Stimulated activated CD8-positive, alpha-beta memory T cell treated with anti-CD3 and anti-CD28 coated beads, Interleukin-4, amount 100 ng/mL, for 24 hours (primary cell): ENCODE results near the gene MTFR1L.

Source experiments
- DNase-seq: peaks from one replicate; pipeline ENCODE4 v3.0.0-alpha.2; 2020; ENCODE audit warnings: low read depth

MTFR1L gene

DNA sequence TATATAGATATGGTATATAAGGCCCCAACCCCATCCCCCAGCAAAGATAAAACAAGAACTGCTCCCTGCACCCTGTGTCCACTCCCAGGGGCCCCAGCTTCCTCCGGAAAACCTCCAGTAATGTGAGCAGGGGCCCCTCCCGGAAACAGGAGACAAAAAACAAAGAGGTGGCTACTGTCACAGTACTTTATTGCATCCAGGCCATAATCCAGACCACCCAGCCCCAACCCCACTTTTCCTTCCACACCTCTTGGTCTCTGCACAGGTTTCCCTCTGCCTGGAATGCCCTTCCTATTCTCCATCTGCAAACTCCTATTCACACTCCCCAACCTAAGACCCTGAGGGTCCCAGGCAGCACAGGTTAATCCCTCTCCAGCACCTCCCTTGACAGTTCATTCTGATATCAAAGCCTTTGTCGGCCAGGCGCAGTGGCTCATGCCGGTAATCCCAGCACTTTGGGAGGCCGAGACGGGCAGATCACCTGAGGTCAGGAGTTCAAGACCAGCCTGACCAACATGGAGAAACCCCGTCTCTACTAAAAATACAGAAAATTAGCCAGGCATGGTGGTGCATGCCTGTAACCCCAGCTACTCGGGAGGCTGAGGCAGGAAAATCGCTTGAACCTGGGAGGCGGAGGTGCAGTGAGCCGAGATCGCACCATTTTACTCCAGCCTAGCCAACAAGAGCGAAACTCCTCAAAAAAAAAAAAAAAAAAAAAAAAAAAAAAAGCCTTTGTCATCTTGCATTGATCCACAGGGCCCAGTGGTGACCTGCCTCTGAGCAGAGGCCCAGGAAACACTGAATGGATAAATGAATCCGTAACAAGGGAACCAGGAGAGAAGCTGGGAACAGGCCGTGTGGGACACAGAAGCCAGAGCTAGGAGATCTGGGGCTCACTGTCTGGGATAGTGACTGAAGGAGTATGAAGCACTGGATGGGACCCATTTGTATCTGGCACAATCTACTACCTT is 41.8 kb downstream of the MTFR1L start:
- DNase-seq = no peak

DNA sequence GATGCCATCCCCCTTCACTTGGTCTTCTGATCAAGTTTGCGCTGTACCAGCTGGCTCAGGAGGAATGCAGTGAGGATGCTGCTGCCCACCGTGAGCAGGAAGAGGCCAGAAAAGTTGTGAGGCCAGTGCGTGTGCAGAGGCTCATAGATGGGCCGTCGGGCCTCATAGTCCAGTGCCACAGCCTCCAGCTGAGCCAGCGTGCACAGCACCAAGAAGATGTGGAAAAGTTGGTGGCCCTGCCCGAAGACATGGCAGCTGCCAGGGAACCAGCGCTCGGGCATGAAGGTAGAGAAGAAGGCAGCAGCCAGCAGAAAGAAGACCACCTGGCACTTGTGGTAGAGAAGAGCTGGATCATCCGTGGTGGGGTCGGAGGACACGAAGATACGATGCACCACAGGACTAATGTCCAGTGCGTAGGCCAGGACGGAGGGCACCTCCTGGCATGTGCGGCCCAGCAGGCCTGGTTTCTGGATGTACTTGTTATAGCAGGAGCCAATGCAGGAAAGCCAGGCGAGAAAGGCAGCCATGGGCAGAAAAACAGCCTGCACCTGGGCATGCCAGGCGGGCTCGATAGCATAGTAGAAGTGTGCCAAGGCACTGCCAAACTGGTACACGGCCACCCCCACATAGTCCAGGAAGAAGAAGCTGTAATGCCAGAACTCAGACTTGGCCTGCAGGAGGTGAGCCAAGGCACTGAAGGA is 43.2 kb downstream of the MTFR1L start:
- no peak for DNase-seq

DNA sequence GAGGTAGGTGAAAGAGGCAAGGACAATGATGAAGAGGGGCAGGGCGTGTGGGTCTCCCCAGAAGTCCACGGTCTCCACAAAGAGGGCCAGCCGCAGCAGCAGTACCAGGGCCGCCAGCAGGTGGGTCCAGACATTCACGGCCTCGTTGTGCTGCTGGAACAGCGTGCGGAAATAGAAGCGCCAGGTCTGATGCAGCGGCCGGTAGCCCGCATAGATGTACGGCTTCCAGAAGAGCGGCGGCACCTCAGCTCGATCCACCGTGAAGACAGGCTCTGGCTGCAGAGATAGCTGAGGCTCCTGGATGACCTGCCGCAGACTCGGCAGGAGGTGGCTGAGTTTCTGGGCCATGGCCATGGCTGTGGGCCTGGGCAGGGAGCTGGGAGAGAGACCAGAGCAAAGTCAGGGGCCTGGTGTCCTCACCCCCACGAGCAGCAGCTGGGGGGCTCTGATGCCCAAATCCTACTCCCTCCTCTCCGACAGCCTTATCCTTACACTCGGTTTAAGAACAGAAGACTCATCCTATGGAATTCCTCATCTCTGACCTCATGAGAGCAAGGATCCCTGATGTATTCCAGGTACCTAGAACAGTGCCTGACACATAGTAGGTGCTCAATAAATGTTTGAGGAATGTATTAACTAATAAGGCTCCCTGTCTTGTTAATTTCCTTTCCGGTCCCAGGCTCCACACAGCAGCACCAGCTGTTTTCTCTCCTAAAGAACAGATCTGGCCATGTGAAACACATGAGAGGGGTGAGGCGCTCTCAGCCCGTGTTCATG is 43.9 kb downstream of the MTFR1L start:
- no peak for DNase-seq

DNA sequence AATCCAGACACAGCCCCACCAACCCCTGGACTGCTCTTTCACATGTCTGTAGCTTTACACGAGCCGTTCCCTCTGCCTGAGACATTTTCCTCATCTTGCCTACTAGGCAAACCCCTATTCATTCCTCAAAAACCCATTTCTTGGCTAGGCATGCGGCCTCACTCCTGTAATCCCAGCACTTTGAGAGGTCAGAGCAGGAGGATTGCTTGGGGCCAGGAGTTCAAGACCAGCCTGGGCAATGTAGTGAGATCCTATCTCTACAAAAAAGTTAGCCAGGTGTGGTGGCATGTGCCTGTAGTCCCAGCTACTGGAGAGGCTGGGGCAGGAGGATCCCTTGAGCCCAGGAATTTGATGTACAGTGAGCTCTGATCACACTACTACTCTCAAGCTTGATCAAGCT is 44.7 kb downstream of the MTFR1L start:
- DNase-seq = no peak

DNA sequence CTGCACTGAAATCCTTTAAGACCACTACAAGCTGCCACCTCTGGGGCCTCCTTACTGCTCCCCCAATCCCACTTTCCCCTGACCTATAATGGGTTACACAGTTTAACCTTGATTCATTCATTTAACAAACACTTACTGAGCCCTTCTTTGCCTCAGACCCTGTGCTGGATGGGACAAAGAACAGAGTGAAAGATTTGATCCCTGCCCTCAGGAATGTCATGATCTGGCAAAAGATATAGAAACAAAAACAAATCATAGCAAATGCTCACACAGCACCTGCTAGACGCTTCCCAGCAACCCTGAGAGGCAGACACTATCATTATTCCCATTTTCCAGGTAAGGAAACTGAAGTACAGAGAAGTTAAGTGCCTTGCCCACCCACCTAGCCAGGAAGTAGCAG is 46.5 kb downstream of the MTFR1L start:
- no peak for DNase-seq

DNA sequence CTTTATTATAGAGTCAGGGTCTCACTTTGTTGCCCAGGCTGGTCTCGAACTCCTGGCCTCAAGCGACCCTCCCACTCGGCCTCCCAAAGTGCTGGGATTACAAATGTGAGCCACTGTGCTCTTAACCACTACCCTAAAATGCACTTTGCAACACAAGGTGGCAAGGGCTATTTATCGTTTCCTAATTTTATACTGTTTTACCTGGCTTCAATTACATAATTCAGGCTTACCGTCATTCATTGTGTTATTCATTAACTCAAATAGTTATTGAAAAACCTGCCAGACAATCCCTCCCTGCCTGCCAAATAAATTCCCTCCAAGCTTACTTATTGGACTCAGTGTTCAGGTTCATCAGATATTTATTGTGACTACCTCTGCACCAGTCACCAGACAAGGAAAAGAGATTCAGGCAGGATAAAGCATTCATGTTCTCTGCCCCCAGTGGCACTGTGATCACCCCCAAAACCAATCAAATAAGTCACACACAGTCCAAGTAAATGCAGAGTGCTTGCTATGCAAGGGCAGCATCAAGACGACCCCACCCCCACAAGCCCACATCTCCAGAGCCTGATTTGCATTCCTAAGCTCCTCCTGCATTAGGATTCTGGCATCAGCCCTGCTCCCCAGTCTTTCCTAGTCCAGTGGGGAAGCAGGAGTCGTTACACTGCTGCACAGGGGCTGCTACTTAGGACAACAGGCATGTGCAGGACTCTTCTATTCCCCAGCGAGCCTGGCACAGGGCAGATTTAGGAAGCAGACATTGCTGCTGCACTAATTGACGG is 47.6 kb downstream of the MTFR1L start:
- DNase-seq = no peak

DNA sequence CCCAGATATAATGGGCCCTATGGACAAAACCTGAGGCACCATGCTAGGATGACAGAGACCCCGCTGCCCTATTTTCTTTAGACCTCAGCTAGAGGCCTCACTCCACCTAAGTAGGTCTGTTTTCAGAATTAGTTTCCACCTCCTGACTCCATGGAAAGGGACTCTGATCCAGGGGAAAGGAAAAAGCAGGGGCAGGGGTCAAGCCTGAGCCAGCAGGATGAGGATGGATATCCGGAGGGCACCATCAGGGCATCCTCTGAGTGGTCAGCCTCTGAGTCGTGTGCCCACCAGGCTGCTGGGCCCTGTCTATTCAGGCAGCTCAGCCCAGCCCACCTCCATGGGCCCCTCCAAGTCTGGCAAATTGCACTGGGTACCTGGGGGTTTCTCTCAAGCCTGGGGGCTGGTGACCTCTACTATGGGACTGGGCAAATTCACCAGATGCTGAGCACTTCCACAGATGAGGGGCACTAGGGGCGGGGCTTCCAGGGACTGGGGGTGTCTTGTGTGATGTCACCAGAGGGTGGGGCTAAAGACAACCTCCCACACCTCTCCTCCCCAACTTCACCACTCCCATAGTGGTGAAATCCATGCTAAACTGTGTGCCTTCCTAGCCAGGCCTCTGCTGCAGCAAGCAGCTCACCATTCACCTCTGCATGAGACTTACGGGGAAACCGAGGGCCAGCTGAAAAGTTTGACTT is 50.3 kb downstream of the MTFR1L start:
- DNase-seq = no peak

DNA sequence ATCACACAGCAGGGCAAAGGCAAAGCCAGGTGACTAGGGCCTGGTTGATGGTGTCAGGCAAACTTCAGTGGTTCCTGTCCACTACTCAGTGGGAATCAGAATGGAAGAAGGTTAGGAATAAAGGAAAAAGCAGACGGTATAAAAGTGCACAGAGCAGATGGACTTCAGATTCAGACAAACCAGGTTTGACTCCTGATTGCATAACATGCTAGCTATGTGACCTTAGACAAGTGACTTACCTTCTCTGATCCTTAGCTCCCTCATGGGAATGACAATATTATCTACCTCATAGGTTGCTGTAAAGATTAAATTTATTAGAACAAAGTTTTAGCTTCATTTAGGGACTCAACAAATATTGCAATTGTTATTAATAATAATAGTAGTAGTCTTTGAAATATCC is 50.9 kb downstream of the MTFR1L start:
- DNase-seq = no peak

DNA sequence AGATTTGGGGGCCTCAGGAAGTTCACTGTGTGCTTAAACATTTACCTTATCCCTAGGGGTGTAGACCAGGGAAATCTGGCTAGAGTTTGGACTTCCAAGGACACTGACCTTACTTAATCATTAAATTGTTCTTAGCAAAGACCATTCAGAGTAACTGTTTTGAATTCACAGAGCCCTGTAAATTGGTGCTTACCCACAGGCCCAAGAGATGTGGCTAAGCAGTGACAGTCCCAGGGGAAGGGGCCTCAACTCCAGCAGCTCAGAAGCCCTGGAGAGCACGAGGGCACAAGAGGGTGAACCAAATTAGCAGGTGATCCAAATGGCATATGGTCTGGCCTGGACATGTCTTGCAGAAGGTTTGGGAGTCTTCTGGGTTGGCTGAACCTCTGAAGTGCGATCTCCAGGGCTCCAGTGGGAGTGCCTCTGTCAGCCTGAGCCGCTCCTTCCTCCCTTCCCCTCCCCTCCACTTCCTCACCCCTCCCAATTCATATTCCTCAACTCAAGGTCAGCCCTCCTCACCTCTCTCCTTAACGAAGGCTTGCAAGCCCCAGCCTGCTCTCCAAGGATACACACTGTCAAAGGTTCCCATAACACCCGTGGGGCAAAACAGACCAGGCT is 51.4 kb downstream of the MTFR1L start:
- no peak for DNase-seq

DNA sequence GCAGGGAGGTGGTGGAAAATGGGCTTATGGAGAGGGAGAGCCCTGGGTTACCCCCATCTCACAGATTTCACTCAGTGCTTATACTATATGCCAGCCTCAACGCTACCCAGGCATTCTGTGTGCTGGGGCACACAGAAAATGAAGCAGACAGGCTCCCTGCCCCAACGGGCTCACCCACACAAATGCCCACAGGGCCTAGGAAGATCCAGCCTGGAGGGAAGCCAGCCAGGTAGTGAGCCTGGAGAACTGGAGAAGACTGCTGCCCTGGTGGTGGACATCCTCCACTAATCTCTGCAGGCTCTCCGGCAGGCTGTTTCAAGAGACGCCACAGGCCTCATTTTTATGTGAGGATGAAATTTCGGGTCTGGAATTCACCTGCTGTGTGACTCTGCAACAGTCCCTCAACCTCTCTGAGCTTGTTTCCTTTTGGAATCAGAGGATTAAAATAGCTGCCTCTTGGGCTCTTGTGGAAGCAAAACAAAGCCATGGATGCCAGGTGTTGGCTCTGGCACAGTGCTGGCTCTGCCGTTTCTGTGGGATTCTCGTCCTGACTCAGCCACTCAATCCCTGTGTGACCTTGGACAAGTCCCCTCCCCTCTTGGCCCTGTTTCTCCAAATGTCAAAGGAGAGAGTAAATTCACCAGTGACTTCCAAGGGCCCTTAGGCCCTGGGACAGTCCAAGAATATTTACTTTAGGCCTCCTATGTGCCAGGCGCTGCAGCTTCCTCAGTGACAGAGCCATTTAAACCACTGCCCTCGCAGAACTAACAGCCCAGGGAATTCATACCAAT is 52.1 kb downstream of the MTFR1L start:
- no peak for DNase-seq

DNA sequence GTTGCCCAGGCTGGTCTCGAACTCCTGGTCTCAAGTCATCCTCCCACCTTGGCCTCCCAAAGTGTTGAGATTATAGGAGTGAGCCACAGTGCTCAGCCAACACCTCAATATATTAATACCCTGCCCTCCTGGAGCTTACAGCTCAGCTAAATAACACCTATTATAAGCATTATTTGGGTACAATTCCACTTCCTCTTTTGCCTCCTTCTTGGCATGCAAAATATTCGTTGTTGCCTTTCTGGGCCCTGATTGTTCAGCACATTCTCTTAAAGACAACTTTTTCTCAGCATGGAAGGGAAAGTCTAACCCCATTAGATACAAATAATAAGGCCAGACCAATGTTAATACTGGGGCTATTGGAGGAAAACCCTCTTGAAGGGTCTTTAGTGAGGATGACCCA is 53.0 kb downstream of the MTFR1L start:
- DNase-seq = no peak

DNA sequence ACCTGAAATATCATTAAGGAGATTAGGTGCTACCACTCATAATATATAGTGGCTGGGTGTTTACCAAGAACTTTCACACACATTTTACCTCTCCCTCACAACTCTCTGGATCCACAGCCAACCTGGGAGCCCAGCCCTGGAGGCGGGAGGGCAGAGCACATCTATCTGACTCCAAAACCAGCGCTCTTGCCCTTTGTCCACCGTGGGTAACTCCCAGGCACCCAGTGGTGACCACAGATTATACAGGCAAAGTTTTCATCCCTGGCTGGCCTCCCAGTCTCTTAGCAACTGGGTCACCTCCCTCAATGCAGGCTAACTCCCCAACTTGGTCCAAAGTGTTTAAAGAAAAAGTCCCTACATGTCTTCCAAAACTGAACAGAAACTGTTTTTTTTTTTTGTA is 53.4 kb downstream of the MTFR1L start:
- no peak for DNase-seq

DNA sequence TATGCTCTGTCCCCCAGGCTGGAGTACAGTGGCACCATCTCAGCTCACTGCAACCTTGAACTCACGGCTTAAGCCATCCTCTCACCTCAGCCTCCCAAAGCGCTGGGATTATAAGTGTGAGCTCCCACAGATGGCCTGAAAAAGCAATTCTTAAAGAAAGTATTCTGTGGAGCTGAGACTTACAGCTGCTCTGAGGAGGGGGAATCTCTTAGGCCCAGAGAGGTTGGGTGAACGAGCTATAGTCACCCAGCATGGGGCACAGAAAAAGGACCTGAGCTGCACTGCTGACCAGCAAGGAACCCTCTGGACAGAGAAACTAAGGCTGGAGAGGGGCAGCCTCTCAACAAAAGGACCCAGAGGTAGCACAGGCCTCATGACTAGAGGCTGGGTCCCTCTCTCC is 54.5 kb downstream of the MTFR1L start:
- DNase-seq = no peak

DNA sequence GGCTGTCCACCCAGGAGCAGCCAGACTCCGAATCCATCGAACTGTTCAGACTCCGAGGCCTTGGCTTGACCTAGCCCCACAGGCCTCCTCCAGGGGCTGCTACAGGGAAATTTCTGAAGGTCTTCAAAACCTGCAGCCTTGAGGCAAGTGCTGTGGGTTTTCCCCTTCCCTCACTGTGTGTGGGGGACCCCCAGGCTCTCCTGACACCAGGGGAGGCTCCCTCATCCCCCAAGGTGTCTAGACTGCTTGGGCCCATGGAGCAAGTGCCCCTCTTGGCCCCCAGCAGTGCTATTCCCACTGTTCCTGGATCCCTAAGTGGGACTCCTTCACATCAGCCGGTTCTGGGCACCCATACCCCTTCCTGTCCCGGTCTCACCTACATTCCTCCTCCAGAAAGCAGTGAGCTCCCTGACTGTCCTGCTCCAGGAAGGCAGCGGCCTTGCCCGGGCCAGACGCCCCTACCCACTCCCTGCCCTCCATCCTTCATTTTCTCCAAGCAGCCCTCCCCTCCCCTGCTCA is 54.9 kb downstream of the MTFR1L start:
- no peak for DNase-seq

DNA sequence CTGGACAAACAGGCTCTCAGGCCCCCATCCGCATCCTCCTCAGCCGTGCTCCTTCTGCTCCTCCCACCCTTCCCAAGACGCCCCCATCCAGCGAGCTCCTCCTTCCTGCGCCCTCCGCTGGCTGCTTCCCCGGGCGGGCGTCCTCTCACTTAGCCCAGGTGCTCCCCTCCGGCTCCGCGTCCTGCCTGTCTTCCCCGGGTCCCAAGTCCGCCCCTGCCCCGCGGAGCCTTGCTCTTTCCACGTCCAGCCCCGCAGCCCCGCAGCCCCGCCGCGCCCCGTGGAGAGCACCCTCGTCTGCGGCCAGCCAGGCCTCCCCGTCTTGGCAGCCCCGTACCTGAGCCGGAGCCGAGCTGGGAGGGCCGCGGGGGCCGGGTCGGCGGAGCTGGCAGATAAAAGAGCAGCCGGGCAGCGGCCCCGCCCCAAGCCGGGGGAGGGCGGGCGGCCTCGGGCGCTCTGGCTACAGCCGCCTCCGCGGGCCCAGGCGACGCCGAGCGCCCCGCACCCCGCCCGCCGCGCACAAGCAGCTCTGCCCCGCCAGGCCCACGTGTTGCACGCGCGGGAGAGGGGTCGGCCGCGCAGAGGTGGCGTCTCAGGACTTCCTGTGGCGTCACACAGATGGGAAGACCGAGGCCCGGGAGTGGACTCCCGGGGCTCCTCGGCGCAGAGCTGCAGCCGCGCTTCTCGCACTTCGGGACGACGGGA is 55.6 kb downstream of the MTFR1L start, which contains the start of gene PAQR7:
TSS of gene PAQR7 (minus strand) at position 555 of the 702 bp plus-strand sequence. CDS start 11,869 bp downstream, outside the sequence.
- DNase-seq = peak; percentile 54

DNA sequence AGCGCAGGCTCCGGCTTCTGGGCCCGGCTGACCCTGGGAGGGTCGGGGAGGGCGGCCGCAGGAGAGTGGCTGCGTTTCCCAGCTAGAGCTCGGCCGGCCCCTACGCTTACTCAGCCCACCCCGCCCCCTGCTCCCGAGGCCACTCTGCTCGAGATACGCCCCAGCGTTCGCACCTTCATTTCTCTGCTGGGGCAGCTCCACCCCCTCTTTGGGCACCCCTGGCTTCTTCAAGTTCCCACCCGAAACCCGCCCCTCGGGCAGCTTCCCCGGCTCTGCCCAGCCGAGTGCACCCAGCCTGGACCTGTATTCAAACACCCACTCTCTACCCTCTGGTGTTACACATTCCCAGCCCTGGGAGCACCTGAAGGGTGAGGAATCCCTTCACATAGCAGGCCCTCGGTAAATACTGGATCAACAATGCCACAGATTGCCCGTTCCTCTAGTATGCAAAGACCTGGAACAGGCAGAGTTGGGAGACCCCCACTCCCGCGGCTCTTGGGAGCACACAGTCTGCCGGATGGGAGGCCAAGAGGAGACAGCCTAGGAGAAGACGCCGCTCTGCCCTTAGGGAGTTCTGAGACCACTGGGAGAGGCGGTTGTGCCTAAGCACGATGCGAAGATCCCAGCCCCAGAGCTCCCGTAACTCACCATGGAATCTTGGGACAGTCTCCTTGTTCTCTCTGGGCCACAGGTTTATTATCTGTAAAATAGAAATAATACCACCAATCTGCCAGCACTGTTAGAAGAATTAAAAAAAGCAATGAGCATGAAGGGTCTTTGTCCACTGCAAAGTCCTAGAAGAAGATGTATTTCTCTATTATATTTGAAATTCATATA is 56.3 kb downstream of the MTFR1L start:
- DNase-seq = peak; percentile 19

DNA sequence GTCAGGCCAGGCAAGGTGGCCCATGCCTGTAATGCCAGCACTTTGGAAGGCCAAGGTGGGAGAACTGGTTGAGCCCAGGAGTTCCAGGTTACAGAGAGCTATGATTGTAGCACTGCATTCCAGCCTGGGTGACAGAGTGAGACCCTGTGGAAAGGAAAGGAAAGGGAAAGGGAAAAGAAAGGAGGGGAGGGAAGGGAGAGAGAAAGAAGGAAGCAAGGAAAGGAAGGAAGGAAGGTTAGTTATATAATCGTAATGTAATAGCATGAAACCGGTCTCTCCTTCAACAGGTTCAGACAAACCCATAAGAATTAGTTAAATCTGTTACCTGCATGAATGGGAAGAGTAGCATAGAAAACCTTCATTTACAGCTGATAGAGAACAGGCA is 56.9 kb downstream of the MTFR1L start:
- DNase-seq = no peak

DNA sequence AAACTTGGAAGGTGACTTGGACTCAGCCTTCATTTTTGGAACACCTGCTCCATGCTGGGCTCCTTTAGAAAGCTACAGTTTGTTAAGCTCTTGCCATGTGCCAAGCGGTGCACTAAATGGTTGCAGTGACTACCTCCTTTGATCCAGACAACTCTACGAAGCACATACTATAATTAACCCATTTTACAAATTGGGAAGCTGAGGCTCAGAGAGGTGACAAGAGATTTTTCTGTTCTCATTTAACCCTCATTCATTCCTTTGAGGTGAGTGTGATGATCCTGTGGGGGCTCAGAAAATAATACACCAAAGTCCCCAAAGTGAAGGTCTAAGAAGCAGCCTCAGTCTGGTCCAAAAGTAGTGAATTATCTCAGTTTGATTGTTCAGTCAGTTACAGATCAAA is 57.4 kb downstream of the MTFR1L start:
- no peak for DNase-seq
